Amniotic stem cell (primary cell): ENCODE data around the gene SCAMP1.

ENCODE experiments used
- DNase-seq: peaks from one replicate; lab custom pipeline; 2025; lab: John Stamatoyannopoulos, UW

The SCAMP1 gene

GRCh38 chr5:78512435-78512834, 152.0 kb downstream of the SCAMP1 start:
- no peak for DNase-seq

GRCh38 chr5:78513441-78513840, 153.0 kb downstream of the SCAMP1 start:
- no peak for DNase-seq

GRCh38 chr5:78514427-78515330, 154.3 kb downstream of the SCAMP1 start:
- no peak for DNase-seq

GRCh38 chr5:78515670-78516069, 155.3 kb downstream of the SCAMP1 start:
- DNase-seq, result no peak

- peak; percentile 77 for DNase-seq
Observed at GRCh38 chr5:78518365-78519197, 158.2 kb downstream of the SCAMP1 start.

GRCh38 chr5:78519198-78519941, 159.0 kb downstream of the SCAMP1 start:
- DNase-seq, result no peak

DNA sequence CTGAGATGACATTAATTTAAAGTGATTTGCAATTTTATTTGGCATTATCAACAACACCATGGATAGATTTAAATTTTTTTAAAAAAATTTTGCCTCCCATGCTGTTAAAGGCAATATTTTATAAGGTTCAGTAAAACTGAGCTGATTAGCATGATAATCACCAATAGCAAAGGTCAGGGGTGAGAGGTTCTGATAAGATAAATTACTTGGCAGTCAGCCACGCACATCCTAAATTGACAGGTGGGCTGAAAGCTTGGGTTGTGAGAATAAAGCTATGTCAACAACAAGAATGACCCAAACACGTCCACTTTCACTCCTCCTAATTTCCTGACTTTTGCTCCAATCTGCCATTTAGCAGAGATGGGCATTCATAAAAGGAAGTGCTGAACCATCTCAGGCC, 161.0 kb downstream of the SCAMP1 start:
- DNase-seq, result no peak

DNA sequence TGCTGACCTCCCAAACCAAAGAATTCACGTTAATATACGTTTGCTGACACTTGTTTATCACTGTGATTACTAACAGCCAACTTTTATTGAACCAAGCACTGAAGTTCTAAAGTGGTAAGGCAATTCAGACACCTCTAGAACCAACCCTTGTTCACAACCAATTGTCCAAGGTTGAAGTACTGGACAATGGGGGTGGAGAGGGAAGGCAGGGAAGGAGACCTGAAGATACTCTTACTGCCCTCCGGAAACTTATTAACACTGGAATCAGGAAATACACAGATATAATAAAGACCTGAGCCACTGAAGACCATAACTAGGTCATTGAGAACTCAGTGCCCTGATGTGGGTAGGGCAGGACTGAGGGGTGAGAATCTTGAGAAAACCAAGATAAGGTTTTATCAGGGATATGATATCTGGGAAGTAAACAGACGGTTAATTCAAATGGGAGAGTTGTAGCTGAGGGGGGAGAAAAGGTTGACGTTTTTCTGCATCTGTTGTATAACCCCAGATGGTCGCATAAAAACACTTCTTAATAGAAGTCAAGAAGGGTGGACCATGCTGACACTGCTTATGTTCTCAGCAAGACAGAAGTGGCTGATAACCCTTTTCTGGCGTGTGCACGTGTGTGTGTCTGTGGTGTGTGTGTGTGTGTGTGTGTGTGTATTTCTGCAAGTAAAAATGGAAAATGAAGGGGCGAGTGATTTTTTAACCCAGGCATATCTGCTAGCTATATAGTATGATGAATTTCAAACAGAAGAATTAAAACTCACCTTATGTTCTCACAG, 162.3 kb downstream of the SCAMP1 start:
- no peak for DNase-seq

DNA sequence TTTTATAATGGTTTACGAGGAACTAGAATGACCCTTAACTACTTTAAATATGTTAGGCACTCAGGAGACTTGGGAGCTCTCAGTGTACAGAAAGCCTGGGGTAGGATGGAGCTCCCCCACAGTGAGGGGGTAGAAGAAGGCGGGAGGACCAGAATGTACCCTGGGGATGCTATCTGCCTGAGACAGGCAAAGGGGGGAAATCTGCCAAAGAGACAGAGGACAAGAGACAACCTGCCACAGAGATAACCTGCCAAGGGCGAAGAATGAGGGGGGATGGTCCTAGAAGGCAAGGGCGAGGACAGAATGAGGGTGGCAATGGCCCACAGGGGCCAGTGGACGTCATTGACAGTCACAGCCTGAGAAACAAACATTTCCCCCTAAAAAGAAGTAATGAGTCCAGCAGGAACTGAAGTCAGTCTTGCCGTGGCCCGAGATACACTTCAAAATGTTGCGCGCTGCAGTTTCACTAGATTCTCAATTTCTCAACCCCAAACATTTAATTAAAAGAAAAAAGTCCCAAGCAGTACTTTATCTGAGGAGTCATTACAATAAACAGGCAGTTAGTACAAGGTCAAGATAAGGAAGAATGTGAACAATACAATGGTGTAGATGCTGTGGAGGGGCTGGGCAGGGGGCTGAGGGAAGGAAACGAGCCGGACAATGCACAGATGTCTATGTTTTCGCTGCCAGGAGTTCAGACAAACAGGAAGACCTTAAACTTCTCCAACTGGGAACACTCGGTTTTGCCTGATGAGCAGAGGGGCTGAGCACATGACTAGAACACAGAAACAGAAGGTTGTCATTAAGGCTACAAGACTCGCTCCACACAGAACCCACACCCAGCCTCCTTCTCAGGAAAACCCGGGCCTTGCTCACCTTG, 163.1 kb downstream of the SCAMP1 start:
- DNase-seq, result no peak

DNA sequence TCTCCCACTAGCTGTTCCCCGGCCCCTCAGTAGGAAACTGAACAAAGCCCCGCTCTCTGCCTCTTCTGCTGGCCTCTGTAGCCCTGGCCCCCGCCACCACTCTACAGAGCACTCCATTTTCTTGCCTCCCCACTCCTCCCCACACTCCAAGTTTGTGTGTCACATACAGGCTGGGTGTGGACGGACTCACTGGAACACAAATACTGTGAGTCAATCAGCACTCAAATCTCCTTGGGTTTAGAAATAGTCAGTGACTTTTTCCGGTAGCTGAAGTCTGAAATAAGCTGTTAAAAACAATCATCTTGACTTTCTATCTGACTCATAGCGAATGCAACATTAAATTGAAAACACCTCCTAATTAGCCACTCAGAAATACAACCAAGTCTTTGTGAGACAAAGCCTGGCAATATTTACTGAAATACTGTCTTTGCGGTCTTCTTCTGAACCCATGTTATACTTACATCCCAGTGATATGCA, 165.7 kb downstream of the SCAMP1 start:
- DNase-seq, result peak; percentile 64

DNA sequence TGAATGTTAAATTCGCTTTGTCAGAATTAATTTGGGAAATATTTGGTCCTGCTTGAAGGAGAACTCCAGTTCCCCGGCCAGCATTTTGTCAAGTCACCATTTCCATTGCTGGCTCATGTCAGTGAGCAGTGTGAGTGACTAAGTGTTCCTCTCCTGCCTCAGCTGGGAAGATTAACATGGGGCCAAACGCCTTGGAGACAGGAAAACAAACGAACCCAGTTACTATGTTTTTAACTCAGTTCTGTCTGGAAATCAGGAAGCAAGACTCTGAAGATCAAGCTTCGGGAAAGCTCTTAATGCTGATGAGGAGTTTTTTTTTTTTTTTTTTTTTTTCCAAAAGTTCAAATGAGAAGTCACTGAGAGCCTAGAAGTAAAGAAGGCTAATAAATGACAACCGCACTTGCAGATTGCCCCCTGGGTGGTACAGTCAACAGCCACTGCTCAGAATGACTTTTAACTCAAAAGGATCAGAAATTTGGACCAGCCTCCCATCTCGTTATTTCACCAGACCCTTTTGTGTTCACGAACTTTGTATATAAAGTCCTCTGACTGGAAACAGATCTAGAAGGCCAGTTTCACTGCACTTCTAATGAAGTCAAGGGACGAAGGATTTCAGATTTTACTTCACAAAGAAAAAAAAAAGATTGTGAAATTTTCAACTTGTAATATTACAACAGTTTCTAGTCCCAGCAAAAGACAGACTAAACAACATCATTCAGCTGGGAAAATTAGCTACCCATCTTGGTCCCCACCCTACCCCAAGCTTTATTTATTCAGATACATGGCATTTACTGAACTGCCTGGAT, 166.8 kb downstream of the SCAMP1 start:
- peak; percentile 82 for DNase-seq

DNA sequence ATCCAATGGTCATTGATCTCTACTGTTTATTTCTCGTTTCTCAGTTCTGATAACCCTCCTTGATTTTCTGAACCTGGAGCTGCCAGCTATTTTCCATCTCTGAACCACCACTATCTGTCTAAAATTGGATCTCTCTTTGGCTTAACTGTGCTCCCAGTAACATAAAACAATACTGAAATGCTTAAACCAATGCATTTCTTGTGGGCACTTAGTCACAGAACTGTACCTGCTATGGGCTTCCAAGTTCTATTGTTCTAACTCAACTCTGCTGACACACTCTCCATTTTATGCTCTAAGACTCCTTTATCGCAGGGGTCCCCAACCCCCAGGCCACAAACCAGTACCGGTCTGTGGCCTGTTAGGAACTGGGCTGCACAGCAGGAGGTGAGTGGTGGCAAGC, 167.5 kb downstream of the SCAMP1 start:
- DNase-seq, result no peak
